ENCODE measurements around the gene REV3L.

DNA sequence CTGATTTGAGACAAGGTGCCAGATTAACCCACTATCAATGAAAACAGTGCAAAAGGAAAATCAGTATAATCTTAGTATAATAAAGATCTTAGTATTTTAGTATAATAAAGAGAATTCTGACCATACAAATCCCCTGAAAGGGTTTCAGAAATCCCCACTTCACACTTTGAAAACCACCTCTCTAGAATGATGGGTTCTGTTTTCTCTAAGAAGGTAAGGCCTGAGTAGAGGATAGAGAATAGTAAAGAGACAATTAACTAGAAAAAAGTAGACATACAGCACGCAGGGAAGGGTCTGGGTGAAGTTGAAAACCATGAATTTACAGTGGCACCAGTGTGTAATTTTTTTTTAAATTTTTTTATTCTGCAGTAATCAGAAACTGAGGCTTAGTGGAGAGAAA lies 73.6 kb downstream of the REV3L start:
- TF ChIP-seq, protein P1, sequence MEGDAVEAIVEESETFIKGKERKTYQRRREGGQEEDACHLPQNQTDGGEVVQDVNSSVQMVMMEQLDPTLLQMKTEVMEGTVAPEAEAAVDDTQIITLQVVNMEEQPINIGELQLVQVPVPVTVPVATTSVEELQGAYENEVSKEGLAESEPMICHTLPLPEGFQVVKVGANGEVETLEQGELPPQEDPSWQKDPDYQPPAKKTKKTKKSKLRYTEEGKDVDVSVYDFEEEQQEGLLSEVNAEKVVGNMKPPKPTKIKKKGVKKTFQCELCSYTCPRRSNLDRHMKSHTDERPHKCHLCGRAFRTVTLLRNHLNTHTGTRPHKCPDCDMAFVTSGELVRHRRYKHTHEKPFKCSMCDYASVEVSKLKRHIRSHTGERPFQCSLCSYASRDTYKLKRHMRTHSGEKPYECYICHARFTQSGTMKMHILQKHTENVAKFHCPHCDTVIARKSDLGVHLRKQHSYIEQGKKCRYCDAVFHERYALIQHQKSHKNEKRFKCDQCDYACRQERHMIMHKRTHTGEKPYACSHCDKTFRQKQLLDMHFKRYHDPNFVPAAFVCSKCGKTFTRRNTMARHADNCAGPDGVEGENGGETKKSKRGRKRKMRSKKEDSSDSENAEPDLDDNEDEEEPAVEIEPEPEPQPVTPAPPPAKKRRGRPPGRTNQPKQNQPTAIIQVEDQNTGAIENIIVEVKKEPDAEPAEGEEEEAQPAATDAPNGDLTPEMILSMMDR (conservative IDR thresholded peaks at IDR 0.05 in 1 of 2, IDR thresholded peaks at IDR 0.05 in 1 of 2; ENCODE audit: low read depth in 1 of 2, low read length in 2 of 2): no peak
- TF ChIP-seq EZH2 (IDR thresholded peaks at IDR 0.05; ENCODE audit: low read length, missing control alignments): no peak

Data from fibroblast of lung (primary cell).